ENCODE measurements around the gene FOXP4. TPM values are rescaled to one million over a fixed set of nuclear protein-coding genes. Genes with fewer than 3 reads are reported as not detected.

The FOXP4 gene
- total RNA-seq (2021; fragmentation: NEBNext Ultra II Directional; extraction: Animal tissue kit (Norgen Biotek cat#: 25700)) = 10 to 100 TPM; 17.9 to 24.4 (median 24.0) TPM
- long read RNA-seq, partial matches to known transcripts = 1 of 4 reads
- long read RNA-seq, other reads (novel, unspliced or antisense) = 3 of 4 reads

DNA sequence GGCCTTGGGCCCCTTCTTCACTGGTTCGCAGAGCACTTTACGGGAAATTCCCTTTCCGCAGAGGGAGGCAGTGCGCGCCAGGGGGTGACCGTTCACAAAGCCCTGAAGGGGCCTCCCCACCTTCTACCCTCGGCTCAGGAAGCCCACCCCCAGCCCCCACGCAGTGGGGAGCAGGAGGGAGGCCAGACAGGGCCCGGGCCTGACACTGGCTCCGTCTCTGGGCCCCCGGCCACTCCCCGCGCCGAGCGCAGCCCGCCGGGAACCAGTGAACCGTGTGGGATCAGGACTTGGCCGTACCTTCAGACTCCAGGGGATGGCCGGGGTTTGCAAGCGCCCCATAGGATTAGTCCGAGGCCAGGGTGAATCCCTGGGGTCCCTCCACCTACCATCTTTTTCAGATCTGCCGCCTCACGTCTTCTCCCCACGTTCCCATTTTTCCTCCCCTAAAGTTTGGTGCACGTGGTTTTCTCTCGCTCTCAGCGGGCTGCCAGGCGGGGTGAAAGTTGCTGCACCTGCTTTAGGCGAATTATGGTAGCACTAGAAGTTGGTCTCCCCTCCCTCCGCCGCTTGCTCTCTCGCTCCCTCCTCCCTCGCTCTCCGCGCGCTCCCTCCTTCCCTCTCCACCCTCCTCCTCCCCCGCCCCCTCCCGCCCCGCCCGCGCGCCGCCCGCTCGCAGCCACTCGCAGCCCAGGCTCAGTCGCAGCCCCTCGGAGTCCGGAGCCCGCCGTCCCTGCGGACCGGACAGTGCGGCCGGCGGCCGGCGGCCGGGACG, at the start of gene FOXP4:
TSS of gene FOXP4 (plus strand) at position 679 of the 772 bp plus-strand sequence. CDS start 19,380 bp downstream, outside the sequence.
- Mint-ChIP-seq H3K4me1 (ENCODE audit: low read depth) (peaks cover 14% of the 10 kb centered on the region), H3K4me3 (peak within 1 kb of the TSS; percentile 95), H3K27ac (peak within 1 kb of the TSS; percentile 33), H3K27me3 (ENCODE audit: insufficient read depth) (peaks cover 4% of the 10 kb centered on the region), H3K9me3 (no peaks in the 10 kb centered on the region), H3K36me3 (ENCODE audit: low read depth) (no peaks in the 10 kb centered on the region)
- TF ChIP-seq CTCF (IDR thresholded peaks at IDR 0.05) = no peak
- DNase-seq = peak; percentile 92

DNA sequence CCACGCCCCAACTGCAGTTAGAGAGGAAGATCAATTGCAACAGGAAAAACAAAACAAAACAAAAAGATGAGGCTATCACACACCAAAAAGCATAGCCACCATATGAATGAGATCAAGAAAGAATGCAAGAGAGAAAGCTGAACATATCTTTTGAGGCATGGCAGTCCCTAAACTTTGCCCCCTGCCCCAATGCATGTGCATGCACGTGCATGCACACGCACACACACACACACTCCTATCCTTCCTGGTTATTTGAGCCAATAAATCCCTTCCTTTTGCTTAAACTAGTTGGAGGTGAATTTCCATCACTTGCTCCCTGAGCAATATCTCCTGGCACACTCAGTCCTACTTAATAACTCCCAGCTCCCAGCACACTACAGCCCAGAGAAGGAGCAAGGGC, 48.6 kb upstream of the FOXP4 start:
- peaks cover 27% of the 10 kb centered on the region for H3K27me3 Mint-ChIP-seq (ENCODE audit: insufficient read depth)
- no peaks in the 10 kb centered on the region for H3K9me3 Mint-ChIP-seq
- no peak for DNase-seq
- H3K36me3 Mint-ChIP-seq (ENCODE audit: low read depth) = no peaks in the 10 kb centered on the region
- no peak overlapping the region for H3K27ac Mint-ChIP-seq
- no peak for TF ChIP-seq CTCF (IDR thresholded peaks at IDR 0.05)
- H3K4me1 Mint-ChIP-seq (ENCODE audit: low read depth) = peaks cover 10% of the 10 kb centered on the region; the same call in 1 of the 2 replicates
- no peak overlapping the region for H3K4me3 Mint-ChIP-seq

DNA sequence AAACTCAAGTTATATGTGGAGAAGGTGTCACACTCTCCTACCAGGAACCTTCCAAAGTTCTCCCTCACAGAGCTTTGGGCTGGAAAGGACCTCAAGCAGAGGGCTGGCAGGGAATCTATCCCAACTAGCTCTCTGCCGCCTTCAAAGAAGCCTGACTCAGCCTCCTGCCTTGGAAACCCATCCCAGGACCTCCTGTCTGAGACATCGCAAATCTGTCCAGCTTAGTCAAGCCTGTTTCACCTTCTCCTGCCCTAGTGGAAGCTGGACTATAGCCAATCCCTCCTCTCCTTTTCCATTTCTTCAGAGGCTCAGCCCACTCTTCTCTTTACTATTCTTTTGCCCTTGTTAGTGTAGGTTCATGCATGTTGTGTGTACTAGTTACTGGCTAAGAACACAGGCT, 48.2 kb upstream of the FOXP4 start:
- no peak overlapping the region for H3K27ac Mint-ChIP-seq
- no peak overlapping the region for H3K4me3 Mint-ChIP-seq
- H3K9me3 Mint-ChIP-seq = no peaks in the 10 kb centered on the region
- H3K27me3 Mint-ChIP-seq (ENCODE audit: insufficient read depth) = peaks cover 27% of the 10 kb centered on the region
- H3K36me3 Mint-ChIP-seq (ENCODE audit: low read depth) = no peaks in the 10 kb centered on the region
- peaks cover 11% of the 10 kb centered on the region; the same call in 1 of the 2 replicates for H3K4me1 Mint-ChIP-seq (ENCODE audit: low read depth)
- no peak for TF ChIP-seq CTCF (IDR thresholded peaks at IDR 0.05)
- no peak for DNase-seq

DNA sequence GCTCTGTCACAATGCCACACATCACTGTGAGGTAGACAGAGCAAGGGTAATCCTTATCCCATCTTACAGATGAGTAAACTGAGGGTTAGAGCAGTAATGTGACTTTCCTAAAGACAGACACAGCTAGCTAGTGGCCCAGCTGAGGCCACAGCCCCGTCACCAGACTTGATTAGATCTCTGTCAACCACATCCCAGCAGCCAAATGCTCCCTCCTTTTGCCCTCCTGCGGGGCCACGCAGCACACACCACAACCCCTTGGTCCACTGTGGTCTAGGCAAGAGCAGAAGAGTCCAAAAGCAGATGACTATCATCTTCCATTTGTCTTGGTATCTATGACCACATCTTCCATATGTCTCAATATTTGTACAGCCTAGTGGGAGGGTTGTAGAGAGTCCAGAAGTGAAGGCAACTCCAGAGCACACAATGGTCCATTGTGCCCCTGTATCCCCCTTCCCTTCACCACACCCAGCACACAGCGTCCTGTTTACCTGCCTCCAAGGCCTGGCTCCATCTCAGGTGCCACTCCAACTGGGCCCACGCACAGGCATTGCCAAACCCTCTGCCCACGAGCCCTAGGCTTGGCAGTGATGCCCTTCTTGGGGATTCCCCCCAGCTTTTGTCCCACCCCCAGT, 47.1 kb upstream of the FOXP4 start:
- Mint-ChIP-seq H3K9me3 (no peaks in the 10 kb centered on the region), H3K4me3 (no peak overlapping the region), H3K27me3 (ENCODE audit: insufficient read depth) (peaks cover 27% of the 10 kb centered on the region), H3K27ac (no peak overlapping the region), H3K4me1 (ENCODE audit: low read depth) (peaks cover 17% of the 10 kb centered on the region), H3K36me3 (ENCODE audit: low read depth) (no peaks in the 10 kb centered on the region)
- no peak for TF ChIP-seq CTCF (IDR thresholded peaks at IDR 0.05)
- no peak for DNase-seq

DNA sequence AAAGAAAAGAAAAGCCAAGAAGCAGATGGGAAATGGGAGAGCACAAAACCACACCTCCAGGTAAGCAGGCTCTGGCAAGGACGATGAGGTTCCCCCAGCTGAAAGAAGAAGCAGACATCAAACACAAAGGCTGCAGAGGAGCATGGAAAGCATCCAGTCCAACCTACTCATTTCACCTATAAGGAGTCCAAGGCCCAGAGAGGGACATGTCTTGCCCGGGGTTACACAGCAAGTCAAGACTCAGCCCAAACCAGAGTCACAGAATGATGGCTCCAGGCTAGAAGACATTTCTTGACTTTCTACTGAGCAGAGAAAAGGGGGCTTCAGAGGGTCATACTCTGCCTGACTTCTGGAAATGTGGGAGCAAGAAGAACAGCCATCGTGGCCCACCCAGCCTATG, 45.6 kb upstream of the FOXP4 start:
- Mint-ChIP-seq H3K4me3 (no peak overlapping the region), H3K9me3 (no peaks in the 10 kb centered on the region), H3K36me3 (ENCODE audit: low read depth) (no peaks in the 10 kb centered on the region), H3K4me1 (ENCODE audit: low read depth) (peaks cover 30% of the 10 kb centered on the region), H3K27me3 (ENCODE audit: insufficient read depth) (peaks cover 24% of the 10 kb centered on the region), H3K27ac (no peak overlapping the region)
- no peak for TF ChIP-seq CTCF (IDR thresholded peaks at IDR 0.05)
- no peak for DNase-seq
